ENCODE results near the gene LILRA2.

DNA sequence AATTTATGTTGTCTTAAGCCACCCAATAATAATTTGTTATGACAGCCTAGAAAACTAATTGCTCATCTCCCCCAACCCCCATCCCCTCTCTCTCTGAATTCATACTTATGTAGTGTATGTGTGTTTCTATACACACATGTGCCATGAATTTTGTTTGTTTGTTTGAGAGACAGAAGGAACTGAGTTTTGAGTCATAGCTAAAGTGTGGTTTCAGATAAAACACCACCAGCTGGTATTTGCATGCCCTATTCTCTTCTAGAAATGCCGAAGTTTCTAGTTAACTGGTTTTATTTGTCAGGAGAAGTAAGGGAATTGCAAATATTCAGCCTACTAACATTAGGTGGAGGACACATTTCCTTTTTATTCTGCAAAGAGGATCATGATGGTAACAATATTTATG, 17.4 kb upstream of the LILRA2 start:
- TF ChIP-seq EZH2 (IDR thresholded peaks at IDR 0.05; ENCODE audit: low read length): no peak
- TF ChIP-seq, protein P1, sequence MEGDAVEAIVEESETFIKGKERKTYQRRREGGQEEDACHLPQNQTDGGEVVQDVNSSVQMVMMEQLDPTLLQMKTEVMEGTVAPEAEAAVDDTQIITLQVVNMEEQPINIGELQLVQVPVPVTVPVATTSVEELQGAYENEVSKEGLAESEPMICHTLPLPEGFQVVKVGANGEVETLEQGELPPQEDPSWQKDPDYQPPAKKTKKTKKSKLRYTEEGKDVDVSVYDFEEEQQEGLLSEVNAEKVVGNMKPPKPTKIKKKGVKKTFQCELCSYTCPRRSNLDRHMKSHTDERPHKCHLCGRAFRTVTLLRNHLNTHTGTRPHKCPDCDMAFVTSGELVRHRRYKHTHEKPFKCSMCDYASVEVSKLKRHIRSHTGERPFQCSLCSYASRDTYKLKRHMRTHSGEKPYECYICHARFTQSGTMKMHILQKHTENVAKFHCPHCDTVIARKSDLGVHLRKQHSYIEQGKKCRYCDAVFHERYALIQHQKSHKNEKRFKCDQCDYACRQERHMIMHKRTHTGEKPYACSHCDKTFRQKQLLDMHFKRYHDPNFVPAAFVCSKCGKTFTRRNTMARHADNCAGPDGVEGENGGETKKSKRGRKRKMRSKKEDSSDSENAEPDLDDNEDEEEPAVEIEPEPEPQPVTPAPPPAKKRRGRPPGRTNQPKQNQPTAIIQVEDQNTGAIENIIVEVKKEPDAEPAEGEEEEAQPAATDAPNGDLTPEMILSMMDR (optimal IDR thresholded peaks at IDR 0.05 in 1 of 3, IDR thresholded peaks at IDR 0.05 in 1 of 3, conservative IDR thresholded peaks at IDR 0.05 in 1 of 3; ENCODE audit: extremely low read depth in 1 of 3, insufficient read depth in 2 of 3, low read length in 3 of 3): no peak
